BLaER1 treated with 17β-estradiol and CSF1 and Interleukin-3, amounts not matched to agents 10 nM and 100 nM (cell line): ENCODE results near the gene PRDM16.

Experiments
- H3K27ac ChIP-seq, 11 experiments: shearing (Covaris generic); formaldehyde crosslinking; 2 replicates each; pipeline ENCODE4 v1.8.1; 2022
- H3K27me3 ChIP-seq, 11 experiments: shearing (Covaris generic); formaldehyde crosslinking; 2 replicates each; pipeline ENCODE4 v1.8.1; 2022
- H3K36me3 ChIP-seq, 11 experiments: shearing (Covaris generic); formaldehyde crosslinking; 2 replicates each; pipeline ENCODE4 v1.8.1; 2022
- H3K4me1 ChIP-seq, 10 experiments: shearing (Covaris generic); formaldehyde crosslinking; 2 replicates each; pipeline ENCODE4 v1.8.1; 2022
- H3K4me2 ChIP-seq, 11 experiments: shearing (Covaris generic); formaldehyde crosslinking; 2 replicates each; pipeline ENCODE4 v1.8.1; 2022
- H3K4me3 ChIP-seq, 10 experiments: shearing (Covaris generic); formaldehyde crosslinking; 2 replicates each; pipeline ENCODE4 v1.8.1; 2022
- H3K9ac ChIP-seq, 11 experiments: shearing (Covaris generic); formaldehyde crosslinking; 2 replicates each; pipeline ENCODE4 v1.8.1; 2022
- H3K9me3 ChIP-seq, 11 experiments: shearing (Covaris generic); formaldehyde crosslinking; replicated peaks in 1 of 11; 2 replicates each; pipeline ENCODE4 v1.8.1; 2022
- H4K20me1 ChIP-seq, 11 experiments: shearing (Covaris generic); formaldehyde crosslinking; 2 replicates each; pipeline ENCODE4 v1.8.1; 2022
- Cebpa-rat ChIP-seq, 11 experiments: shearing (Covaris generic); IDR thresholded peaks; 2 replicates each; pipeline ENCODE4 v1.8.1; 2022

PRDM16 gene

DNA sequence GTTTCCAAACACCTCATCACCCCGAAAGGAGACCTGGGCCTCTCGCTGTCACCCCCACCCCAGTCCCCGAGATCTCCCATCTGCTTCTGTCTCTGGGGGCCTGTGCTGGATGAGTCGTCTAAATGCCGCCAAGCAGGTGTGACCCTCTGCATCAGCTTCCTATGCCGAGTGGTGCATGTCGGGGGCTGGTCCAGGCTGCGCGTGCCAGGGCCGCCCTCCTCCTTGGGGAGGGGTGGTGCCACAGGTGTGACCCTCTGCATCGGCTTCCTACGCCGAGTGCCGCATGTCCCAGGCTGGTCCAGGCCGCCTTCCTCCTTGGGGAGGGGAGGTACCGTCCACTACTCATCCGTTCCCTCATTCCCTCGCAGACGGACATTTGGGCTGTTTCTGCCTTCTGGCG is 115.7 kb downstream of the PRDM16 start:
- no peaks in the 10 kb centered on the region for H3K9me3 ChIP-seq
- H3K27ac ChIP-seq: no peak overlapping the region
- peaks cover 0 to 21% (median 0%) of the 10 kb centered on the region in 11 experiments; a peak in 3 of 22 replicates for H4K20me1 ChIP-seq
- peaks cover 36 to 74% (median 61%) of the 10 kb centered on the region in 10 experiments for H3K4me1 ChIP-seq
- peak overlapping the region; percentile 27 to 83 (median 78); a peak in 21 of 22 replicates for H3K4me2 ChIP-seq
- peak overlapping the region in 3 of 11 experiments; percentile 8 to 59 (median 13); a peak in 3 of 22 replicates for H3K9ac ChIP-seq
- H3K4me3 ChIP-seq: no peak overlapping the region
- TF ChIP-seq Cebpa-rat (IDR thresholded peaks at IDR 0.05): no peak
- no peaks in the 10 kb centered on the region for H3K36me3 ChIP-seq
- H3K27me3 ChIP-seq: peaks cover 26 to 53% (median 36%) of the 10 kb centered on the region in 11 experiments

GRCh38 chr1:3185896-3186525 is 117.0 kb downstream of the PRDM16 start:
- Histone ChIP-seq H3K9me3 (no peaks in the 10 kb centered on the region), H3K27me3 (peaks cover 26 to 53% (median 36%) of the 10 kb centered on the region in 11 experiments), H3K4me3 (no peak overlapping the region), H3K4me1 (peaks cover 36 to 80% (median 62%) of the 10 kb centered on the region in 10 experiments), H3K4me2 (peak overlapping the region in 6 of 11 experiments; percentile 4 to 82 (median 56); a peak in 6 of 22 replicates), H3K36me3 (no peaks in the 10 kb centered on the region), H3K9ac (no peak overlapping the region), H4K20me1 (peaks cover 0 to 21% (median 0%) of the 10 kb centered on the region in 11 experiments; a peak in 3 of 22 replicates), H3K27ac (no peak overlapping the region)
- TF ChIP-seq Cebpa-rat (IDR thresholded peaks at IDR 0.05): no peak

DNA sequence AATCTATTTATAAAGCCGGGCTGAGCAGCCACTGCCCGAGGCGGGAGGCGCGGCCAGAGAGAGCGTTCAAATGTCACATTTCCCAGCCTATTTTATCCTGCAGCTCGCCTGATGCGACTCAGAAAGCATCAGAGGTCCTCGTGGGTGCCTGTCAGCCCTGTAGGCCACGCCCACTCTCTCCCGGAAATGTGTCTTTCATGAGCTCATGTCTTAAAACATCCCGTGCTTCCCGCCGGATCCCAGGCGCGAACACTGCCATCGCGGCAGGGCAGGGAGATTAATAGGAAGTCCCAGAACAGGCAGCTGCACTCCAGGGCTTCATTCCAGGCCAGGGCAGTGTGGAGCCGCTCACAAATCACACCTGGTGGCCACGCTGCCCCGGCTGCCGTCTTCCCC is 117.5 kb downstream of the PRDM16 start:
- peaks cover 26 to 53% (median 36%) of the 10 kb centered on the region in 11 experiments for H3K27me3 ChIP-seq
- H3K9me3 ChIP-seq: no peaks in the 10 kb centered on the region
- no peak for TF ChIP-seq Cebpa-rat (IDR thresholded peaks at IDR 0.05)
- H3K36me3 ChIP-seq: no peaks in the 10 kb centered on the region
- no peak overlapping the region for H3K9ac ChIP-seq
- peaks cover 0 to 21% (median 0%) of the 10 kb centered on the region in 11 experiments; a peak in 3 of 22 replicates for H4K20me1 ChIP-seq
- no peak overlapping the region for H3K27ac ChIP-seq
- H3K4me3 ChIP-seq: no peak overlapping the region
- peak overlapping the region in 6 of 11 experiments; percentile 4 to 82 (median 28); a peak in 7 of 22 replicates for H3K4me2 ChIP-seq
- H3K4me1 ChIP-seq: peaks cover 36 to 84% (median 63%) of the 10 kb centered on the region in 10 experiments

GRCh38 chr1:3187415-3188149 is 118.6 kb downstream of the PRDM16 start:
- Histone ChIP-seq H3K4me2 (peak overlapping the region in 4 of 11 experiments; percentile 45 to 82 (median 57); a peak in 4 of 22 replicates), H3K27me3 (peaks cover 24 to 47% (median 31%) of the 10 kb centered on the region in 11 experiments), H3K36me3 (no peaks in the 10 kb centered on the region), H3K9me3 (no peaks in the 10 kb centered on the region), H3K9ac (no peak overlapping the region), H3K4me3 (no peak overlapping the region), H4K20me1 (peaks cover 0 to 21% (median 0%) of the 10 kb centered on the region in 11 experiments; a peak in 3 of 22 replicates), H3K27ac (no peak overlapping the region), H3K4me1 (peaks cover 34 to 86% (median 64%) of the 10 kb centered on the region in 10 experiments)
- no peak for TF ChIP-seq Cebpa-rat (IDR thresholded peaks at IDR 0.05)

GRCh38 chr1:3188150-3188971 is 119.4 kb downstream of the PRDM16 start:
- Histone ChIP-seq H3K4me2 (peak overlapping the region; percentile 27 to 59 (median 51)), H3K36me3 (no peaks in the 10 kb centered on the region), H3K9me3 (no peaks in the 10 kb centered on the region), H3K4me1 (peaks cover 38 to 86% (median 65%) of the 10 kb centered on the region in 10 experiments), H3K9ac (no peak overlapping the region), H4K20me1 (peaks cover 0 to 21% (median 0%) of the 10 kb centered on the region in 11 experiments; a peak in 3 of 22 replicates), H3K4me3 (no peak overlapping the region), H3K27me3 (peaks cover 18 to 39% (median 23%) of the 10 kb centered on the region in 11 experiments), H3K27ac (no peak overlapping the region)
- TF ChIP-seq Cebpa-rat (IDR thresholded peaks at IDR 0.05): no peak

GRCh38 chr1:3190256-3191041 is 121.4 kb downstream of the PRDM16 start:
- no peaks in the 10 kb centered on the region for H3K36me3 ChIP-seq
- H3K4me3 ChIP-seq: no peak overlapping the region
- no peak overlapping the region for H3K9ac ChIP-seq
- peak overlapping the region in 1 of 11 experiments; percentile 4; a peak in 1 of 22 replicates for H3K27ac ChIP-seq
- H4K20me1 ChIP-seq: peaks cover 0 to 8% (median 0%) of the 10 kb centered on the region in 11 experiments; a peak in 1 of 22 replicates
- H3K4me2 ChIP-seq: peak overlapping the region in 3 of 11 experiments; percentile 2 to 11 (median 5); a peak in 1 of 22 replicates
- H3K27me3 ChIP-seq: peaks cover 0 to 18% (median 3%) of the 10 kb centered on the region in 11 experiments; a peak in 15 of 22 replicates
- TF ChIP-seq Cebpa-rat (IDR thresholded peaks at IDR 0.05): no peak
- peaks cover 30 to 86% (median 66%) of the 10 kb centered on the region in 10 experiments for H3K4me1 ChIP-seq
- no peaks in the 10 kb centered on the region for H3K9me3 ChIP-seq

- Histone ChIP-seq H3K4me1 (peaks cover 49 to 86% (median 72%) of the 10 kb centered on the region in 10 experiments), H3K4me2 (peak overlapping the region; percentile 67 to 98 (median 88)), H4K20me1 (peaks cover 0 to 6% (median 0%) of the 10 kb centered on the region in 11 experiments; a peak in 1 of 22 replicates), H3K9ac (peak overlapping the region in 8 of 11 experiments; percentile 6 to 64 (median 46); a peak in 13 of 22 replicates), H3K27ac (peak overlapping the region in 9 of 11 experiments; percentile 58 to 76 (median 62); a peak in 17 of 22 replicates), H3K4me3 (peak overlapping the region in 7 of 10 experiments; percentile 10 to 48 (median 43); a peak in 12 of 20 replicates), H3K36me3 (no peaks in the 10 kb centered on the region), H3K9me3 (no peaks in the 10 kb centered on the region), H3K27me3 (peaks cover 0 to 15% (median 0%) of the 10 kb centered on the region in 11 experiments; a peak in 7 of 22 replicates)
- peak in 3 of 11 experiments; percentile 7 to 42 (median 41); a peak in 3 of 22 replicates for TF ChIP-seq Cebpa-rat (IDR thresholded peaks at IDR 0.05)
Measured at GRCh38 chr1:3192361-3192760, 123.4 kb downstream of the PRDM16 start.
